Calu3 (cell line): ENCODE results near the gene SLC7A1. TPM values are rescaled to one million over a fixed set of nuclear protein-coding genes. Genes with fewer than 3 reads are reported as not detected.

Experiments used
- BruUV-seq: library from RNA; stranded (reverse); fragments of 400-500 nt; replicated peaks from 2 replicates; lab custom pipeline; 2021; lab: Mats Ljungman, UMichigan
- CTCF ChIA-PET: fragments of 300-600 bp; sonication (Branson Sonifier 250); formaldehyde crosslinking; loops from one replicate; lab custom pipeline; 2022; ENCODE audit warnings: antibody characterized with exemption; lab: Charles Lee
- DNase-seq: peaks from one replicate; pipeline ENCODE4 v3.0.0; 2022
- H3K27ac Mint-ChIP-seq: one replicate; pipeline ENCODE4 v1.8.0; 2022; ENCODE audit warnings: mixed read lengths; ENCODE audit not compliant: unreplicated experiment
- H3K27me3 Mint-ChIP-seq: one replicate; pipeline ENCODE4 v1.8.0; 2022; ENCODE audit warnings: mixed read lengths; ENCODE audit not compliant: unreplicated experiment
- H3K36me3 Mint-ChIP-seq: one replicate; pipeline ENCODE4 v1.8.0; 2022; ENCODE audit warnings: mild to moderate bottlenecking, moderate library complexity, mixed read lengths; ENCODE audit not compliant: insufficient read depth, unreplicated experiment
- H3K4me1 Mint-ChIP-seq: one replicate; pipeline ENCODE4 v1.8.0; 2022; ENCODE audit warnings: mild to moderate bottlenecking, low read depth, mixed read lengths; ENCODE audit not compliant: unreplicated experiment
- H3K4me3 Mint-ChIP-seq: one replicate; pipeline ENCODE4 v1.8.0; 2022; ENCODE audit warnings: mild to moderate bottlenecking, low read depth, moderate library complexity, mixed read lengths; ENCODE audit not compliant: unreplicated experiment
- H3K9me3 Mint-ChIP-seq: one replicate; pipeline ENCODE4 v1.8.0; 2022; ENCODE audit warnings: low read depth, mixed read lengths; ENCODE audit not compliant: unreplicated experiment
- CTCF ChIP-seq: fragments of 200-600 bp; IDR thresholded peaks from one replicate; pipeline ENCODE4 v1.8.0; 2022; ENCODE audit warnings: antibody characterized with exemption; ENCODE audit not compliant: unreplicated experiment
- intact Hi-C: fragments of 100-400 bp; cut with micrococcal nuclease; formaldehyde crosslinking; loops from one replicate; pipeline ENCODE4 v1.10.0; 2022; ENCODE audit not compliant: unreplicated experiment
- total RNA-seq: library from RNA; stranded (reverse); gene quantifications from 2 replicates; pipeline ENCODE4 v1.2.3, GENCODE V29; 2022

SLC7A1 gene
- total RNA-seq, 1 experiment from 2014 or later, result 86.6 TPM

GRCh38 chr13:29513002-29513980 lies 82.2 kb downstream of the SLC7A1 start:
- Mint-ChIP-seq H3K27ac (no peak overlapping the region), H3K4me1 (no peaks in the 10 kb centered on the region), H3K27me3 (no peaks in the 10 kb centered on the region), H3K9me3 (no peaks in the 10 kb centered on the region), H3K36me3 (peaks cover 53% of the 10 kb centered on the region), H3K4me3 (no peak overlapping the region)
- intact Hi-C loops, result no loop called here
- TF ChIP-seq CTCF, result no peak
- DNase-seq, result no peak
- CTCF ChIA-PET, result no interaction called here
- no TSS peak for BruUV-seq

- BruUV-seq, result no TSS peak
- CTCF ChIA-PET, result no interaction called here
- intact Hi-C loops, result no loop called here
- TF ChIP-seq CTCF, result no peak
- Mint-ChIP-seq H3K4me1 (no peaks in the 10 kb centered on the region), H3K36me3 (peaks cover 60% of the 10 kb centered on the region), H3K9me3 (no peaks in the 10 kb centered on the region), H3K4me3 (no peak overlapping the region), H3K27me3 (no peaks in the 10 kb centered on the region), H3K27ac (no peak overlapping the region)
- DNase-seq, result no peak
These were observed 83.5 kb downstream of the SLC7A1 start for GRCh38 chr13:29511980-29512379.

- intact Hi-C loops, result no loop called here
- Mint-ChIP-seq H3K36me3 (peaks cover 55% of the 10 kb centered on the region), H3K4me1 (no peaks in the 10 kb centered on the region), H3K4me3 (no peak overlapping the region), H3K27ac (no peak overlapping the region), H3K9me3 (no peaks in the 10 kb centered on the region), H3K27me3 (no peaks in the 10 kb centered on the region)
- CTCF ChIA-PET, result no interaction called here
- DNase-seq, result no peak
- TF ChIP-seq CTCF, result no peak
- BruUV-seq, result no TSS peak
These were observed 84.2 kb downstream of the SLC7A1 start for GRCh38 chr13:29511106-29511796.

DNA sequence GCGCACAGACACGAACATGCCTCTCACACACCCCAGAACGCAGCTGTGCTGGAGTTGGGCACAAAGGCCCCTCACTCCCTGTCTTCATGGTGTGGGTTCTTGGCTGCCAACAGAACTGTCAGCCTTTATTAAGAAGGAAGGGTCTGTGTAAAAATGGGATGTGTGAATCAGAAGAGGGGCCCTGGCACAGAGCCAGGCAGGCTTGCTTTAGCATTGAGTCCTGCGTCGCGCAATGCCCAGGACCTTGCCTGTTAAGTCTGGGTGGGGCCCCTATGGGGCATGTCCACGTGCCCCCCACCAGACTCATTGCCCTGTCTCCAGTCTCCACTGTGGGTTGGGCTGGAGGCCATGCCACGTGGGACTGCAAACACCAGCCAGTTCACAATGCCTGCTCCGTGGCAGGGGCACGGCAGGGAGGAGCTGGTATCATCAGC lies 84.8 kb downstream of the SLC7A1 start:
- CTCF ChIA-PET, result no interaction called here
- no peak for DNase-seq
- no peak overlapping the region for H3K27ac Mint-ChIP-seq
- H3K36me3 Mint-ChIP-seq, result peaks cover 57% of the 10 kb centered on the region
- intact Hi-C loops, result no loop called here
- H3K9me3 Mint-ChIP-seq, result no peaks in the 10 kb centered on the region
- no peak overlapping the region for H3K4me3 Mint-ChIP-seq
- TF ChIP-seq CTCF, result no peak
- no peaks in the 10 kb centered on the region for H3K4me1 Mint-ChIP-seq
- no peaks in the 10 kb centered on the region for H3K27me3 Mint-ChIP-seq
- no TSS peak for BruUV-seq
